GM21381 (cell line): Measurements from ENCODE around the gene NCEH1.

Experiments used
- ATAC-seq: cut with Tn5 transposase; IDR thresholded peaks from one replicate; pipeline ENCODE4 v1.9.1; 2021; ENCODE audit warnings: mild to moderate bottlenecking, moderate library complexity; ENCODE audit not compliant: unreplicated experiment

The NCEH1 gene

GRCh38 chr3:172648747-172649146 is 62.1 kb downstream of the NCEH1 start:
- no peak for ATAC-seq

GRCh38 chr3:172647823-172648222 is 63.0 kb downstream of the NCEH1 start:
- no peak for ATAC-seq

GRCh38 chr3:172647080-172647479 is 63.8 kb downstream of the NCEH1 start:
- no peak for ATAC-seq

- ATAC-seq: no peak
These were observed 64.3 kb downstream of the NCEH1 start for GRCh38 chr3:172646439-172647015.

- no peak for ATAC-seq
These were observed 66.6 kb downstream of the NCEH1 start for GRCh38 chr3:172644258-172644657.

- ATAC-seq: no peak
These were observed 67.2 kb downstream of the NCEH1 start for GRCh38 chr3:172643506-172644179.

- ATAC-seq: no peak
These were observed 69.6 kb downstream of the NCEH1 start for GRCh38 chr3:172641291-172641690.

- ATAC-seq: no peak
These were observed 70.1 kb downstream of the NCEH1 start for GRCh38 chr3:172640751-172641150.

GRCh38 chr3:172635588-172635987 is 75.3 kb downstream of the NCEH1 start:
- peak; percentile 97 for ATAC-seq

- ATAC-seq: no peak
These were observed 75.9 kb downstream of the NCEH1 start for GRCh38 chr3:172634948-172635347.

- ATAC-seq: no peak
These were observed 80.6 kb downstream of the NCEH1 start for GRCh38 chr3:172630316-172630715.

- no peak for ATAC-seq
These were observed 81.4 kb downstream of the NCEH1 start for GRCh38 chr3:172629470-172629869.

- no peak for ATAC-seq
These were observed 83.6 kb downstream of the NCEH1 start for GRCh38 chr3:172627057-172627809.

- ATAC-seq: no peak
These were observed 84.7 kb downstream of the NCEH1 start for GRCh38 chr3:172626021-172626640.

- ATAC-seq: no peak
These were observed 85.5 kb downstream of the NCEH1 start for GRCh38 chr3:172625404-172625803.

- ATAC-seq: no peak
These were observed 85.9 kb downstream of the NCEH1 start for GRCh38 chr3:172624999-172625398.

GRCh38 chr3:172622916-172623700 is 87.8 kb downstream of the NCEH1 start:
- no peak for ATAC-seq

GRCh38 chr3:172622156-172622555 is 88.7 kb downstream of the NCEH1 start:
- ATAC-seq: no peak

- no peak for ATAC-seq
These were observed 92.9 kb downstream of the NCEH1 start for GRCh38 chr3:172617976-172618375.

GRCh38 chr3:172617013-172617706 is 93.7 kb downstream of the NCEH1 start:
- no peak for ATAC-seq
